NCI-H1436 (cell line): ENCODE results near the gene EEFSEC.
A peak's percentile ranks its signal among the peaks of the same experiment; 100 is the strongest.

Source experiments
- DNase-seq: peaks from one replicate; lab custom pipeline; 2025; lab: John Stamatoyannopoulos, UW

EEFSEC gene

GRCh38 chr3:128369121-128369703, 215.9 kb downstream of the EEFSEC start:
- DNase-seq, result no peak

- no peak for DNase-seq
Observed at GRCh38 chr3:128369881-128370642, 216.8 kb downstream of the EEFSEC start.

- DNase-seq, result no peak
Observed at GRCh38 chr3:128372281-128372680, 219.0 kb downstream of the EEFSEC start.

GRCh38 chr3:128372707-128373533, 219.6 kb downstream of the EEFSEC start:
- no peak for DNase-seq

GRCh38 chr3:128374746-128375445, 221.6 kb downstream of the EEFSEC start:
- no peak for DNase-seq

- no peak for DNase-seq
Observed at GRCh38 chr3:128376516-128376915, 223.2 kb downstream of the EEFSEC start.

GRCh38 chr3:128378631-128379347, 225.5 kb downstream of the EEFSEC start:
- no peak for DNase-seq

GRCh38 chr3:128379367-128380160, 226.3 kb downstream of the EEFSEC start:
- no peak for DNase-seq

GRCh38 chr3:128380295-128380694, 227.0 kb downstream of the EEFSEC start:
- no peak for DNase-seq

GRCh38 chr3:128380719-128381118, 227.4 kb downstream of the EEFSEC start:
- no peak for DNase-seq

- DNase-seq, result no peak
Observed at GRCh38 chr3:128381609-128382008, 228.3 kb downstream of the EEFSEC start.

- no peak for DNase-seq
Observed at GRCh38 chr3:128382221-128382807, 229.0 kb downstream of the EEFSEC start.

GRCh38 chr3:128383316-128384235, 230.3 kb downstream of the EEFSEC start:
- peak; percentile 51 for DNase-seq

- no peak for DNase-seq
Observed at GRCh38 chr3:128385080-128385832, 232.0 kb downstream of the EEFSEC start.

GRCh38 chr3:128388932-128389331, 235.7 kb downstream of the EEFSEC start:
- DNase-seq, result no peak

- no peak for DNase-seq
Observed at GRCh38 chr3:128390867-128391266, 237.6 kb downstream of the EEFSEC start.

- DNase-seq, result no peak
Observed at GRCh38 chr3:128392021-128392420, 238.7 kb downstream of the EEFSEC start.

GRCh38 chr3:128392818-128393544, 239.7 kb downstream of the EEFSEC start:
- DNase-seq, result no peak
